HG02884 (cell line): ENCODE results near the gene RNF220.

Source experiments
- ATAC-seq: cut with Tn5 transposase; IDR thresholded peaks from one replicate; pipeline ENCODE4 v1.9.1; 2021; ENCODE audit warnings: mild to moderate bottlenecking, moderate library complexity; ENCODE audit not compliant: unreplicated experiment

The RNF220 gene

GRCh38 chr1:44519035-44519676 lies 114.1 kb downstream of the RNF220 start:
- ATAC-seq, result no peak

DNA sequence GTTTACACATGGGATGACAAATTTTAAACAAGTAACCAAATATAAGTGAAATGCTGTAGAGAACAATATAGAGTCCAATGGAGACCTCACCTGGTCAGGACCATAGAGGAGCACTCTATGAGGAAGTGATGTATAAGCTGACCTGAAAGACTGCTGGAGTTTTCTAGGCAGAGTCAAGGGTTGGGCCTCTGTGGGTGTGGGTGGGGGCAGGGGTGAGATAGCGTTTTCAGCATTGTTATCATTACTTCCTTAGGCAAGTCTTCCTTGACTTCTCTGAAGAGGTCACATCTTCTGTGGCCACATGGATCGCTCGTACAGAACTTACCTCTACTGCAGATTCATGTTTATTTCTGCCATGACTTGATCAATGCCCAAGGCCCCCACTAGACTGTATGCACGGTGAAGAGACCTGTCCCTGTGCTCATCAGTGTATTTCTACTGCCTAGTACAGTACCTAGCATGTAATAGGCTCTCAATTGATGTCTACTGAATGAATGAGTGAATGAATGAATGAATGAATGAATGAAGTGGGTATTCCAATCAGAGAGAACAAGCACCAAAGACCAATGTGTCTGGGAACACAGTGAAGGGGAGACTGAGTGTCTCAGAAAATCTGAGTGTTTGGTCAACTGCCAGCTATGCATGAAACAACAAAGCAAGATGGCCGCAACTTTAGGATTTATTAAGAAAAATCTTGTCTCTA lies 116.5 kb downstream of the RNF220 start:
- no peak for ATAC-seq

- ATAC-seq, result no peak
These were observed 118.8 kb downstream of the RNF220 start for GRCh38 chr1:44523593-44524591.

DNA sequence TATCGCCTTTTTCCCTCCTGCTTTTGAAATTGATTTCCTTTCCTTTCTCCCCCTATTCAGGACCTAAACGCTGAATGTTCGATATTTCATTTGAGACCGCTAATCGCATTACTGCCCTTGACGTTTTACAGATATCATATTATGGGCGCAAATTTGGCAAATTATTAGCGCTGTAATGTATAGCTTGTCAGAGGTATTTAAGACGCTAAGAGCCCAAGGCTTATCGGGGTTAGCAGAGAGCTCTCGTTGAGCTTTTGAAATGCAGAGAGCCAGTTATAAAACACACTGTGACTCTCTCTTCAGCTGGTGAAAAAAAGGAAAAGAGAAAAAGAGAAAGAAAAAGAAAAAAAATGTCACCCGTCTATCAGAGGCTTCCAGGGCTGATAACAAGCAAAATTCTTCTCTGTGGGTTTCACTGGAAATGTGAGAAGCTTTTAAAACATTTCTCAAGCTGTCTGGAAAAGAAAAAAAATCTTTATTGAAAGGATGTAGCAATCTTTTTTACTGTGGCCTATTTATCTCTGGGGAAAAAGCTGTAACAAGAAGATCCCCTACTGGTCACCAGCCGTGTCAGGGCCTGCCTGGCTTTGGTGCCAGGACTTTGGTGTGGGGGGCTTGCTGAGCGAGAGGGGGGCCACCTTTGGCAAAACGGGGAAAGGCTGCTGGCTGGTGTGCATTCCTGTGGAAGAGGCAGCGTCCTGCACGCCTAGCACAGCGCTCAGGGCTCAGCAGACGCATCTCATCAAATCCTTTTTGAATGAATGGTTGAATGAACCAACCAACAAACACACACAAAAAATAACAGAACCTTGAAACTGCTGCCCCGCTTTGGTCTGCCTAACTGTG lies 119.8 kb downstream of the RNF220 start:
- no peak for ATAC-seq

DNA sequence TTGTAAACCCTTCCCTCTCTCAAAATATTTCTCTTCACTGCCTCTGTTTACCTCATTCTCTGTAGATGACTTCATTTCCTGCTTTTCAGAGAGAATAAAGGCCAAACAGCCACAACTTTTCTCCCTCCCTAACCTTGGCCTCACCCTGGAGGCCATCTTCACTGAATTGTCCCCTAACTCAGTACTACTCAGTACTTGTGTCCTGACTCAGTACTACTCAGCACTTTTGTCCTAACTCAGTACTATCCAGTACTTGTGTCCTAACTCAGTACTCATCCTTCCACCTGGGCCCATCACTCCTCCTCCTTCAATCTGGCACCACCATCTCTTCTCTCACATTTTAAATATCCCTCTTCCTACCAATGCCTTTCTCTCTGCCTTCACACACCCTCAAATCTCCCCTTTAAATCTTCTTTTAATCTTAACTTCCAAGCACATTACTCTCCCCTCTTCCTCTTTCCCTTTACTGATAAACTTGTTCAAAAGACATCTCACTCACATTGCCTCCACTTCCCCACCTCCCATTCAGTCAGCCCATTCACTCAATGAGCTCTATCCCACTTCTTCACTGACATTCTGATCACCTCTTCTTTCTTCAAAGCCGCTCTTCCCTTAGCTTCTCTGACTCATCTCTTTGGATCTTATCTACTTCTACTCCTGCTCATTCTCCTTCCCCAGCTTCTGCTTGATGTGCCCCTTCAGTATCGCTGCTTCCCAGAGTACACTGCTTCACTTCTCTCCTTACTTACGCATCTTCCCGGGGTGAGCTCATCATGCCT lies 121.4 kb downstream of the RNF220 start:
- no peak for ATAC-seq

DNA sequence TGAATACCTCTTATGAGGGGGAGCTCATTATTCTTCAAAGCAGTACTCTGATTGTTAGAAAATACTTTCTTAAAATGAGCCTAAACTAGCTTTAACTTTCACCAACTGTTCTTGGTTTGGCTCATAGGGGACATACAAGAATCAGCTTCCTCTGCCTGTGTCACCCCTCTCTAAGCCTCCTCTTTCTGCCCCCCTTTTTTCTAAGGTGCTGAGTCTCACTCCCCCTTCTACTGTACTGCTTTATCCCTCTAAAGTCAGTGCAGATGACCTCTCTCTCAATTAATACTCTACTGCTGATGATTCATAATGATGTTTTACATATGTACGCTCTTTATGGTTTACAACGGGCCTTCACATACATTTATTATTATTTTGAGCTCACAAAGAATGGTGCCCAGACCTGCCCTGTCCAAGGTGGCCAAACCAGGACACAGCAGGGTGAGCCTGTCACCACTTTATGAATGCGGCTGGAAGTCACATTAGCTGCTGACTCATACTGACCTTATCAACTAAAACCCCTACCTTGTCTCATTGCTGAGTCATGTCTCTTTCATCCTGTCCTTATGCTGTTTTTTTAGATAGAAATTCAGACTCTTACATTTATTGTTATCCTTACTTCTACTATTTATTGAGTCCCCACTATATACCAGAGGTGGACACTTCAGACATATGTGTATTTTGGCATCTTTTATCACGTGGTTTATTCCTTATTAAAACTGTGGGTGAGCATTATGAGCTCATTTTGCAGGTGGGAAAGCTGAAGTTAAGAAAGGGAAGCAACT lies 126.9 kb downstream of the RNF220 start:
- no peak for ATAC-seq

DNA sequence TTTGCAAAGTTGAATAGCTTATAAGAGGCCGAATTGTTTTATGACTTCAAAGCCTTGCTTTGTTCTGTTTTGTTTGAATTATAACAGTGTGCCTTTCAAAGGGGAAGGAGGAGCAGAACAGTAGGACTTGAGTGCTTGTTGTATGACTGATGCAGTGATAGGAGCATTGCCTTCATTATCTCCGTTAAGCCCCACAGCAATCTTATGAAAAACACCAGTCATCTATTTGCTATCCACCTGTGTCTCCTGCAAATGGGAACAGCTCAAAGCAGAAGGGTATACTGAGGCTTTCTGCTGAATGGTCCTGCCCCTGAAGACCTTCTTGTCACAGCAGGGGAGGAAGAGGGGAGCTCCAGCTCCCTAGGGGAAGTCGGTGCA lies 127.5 kb downstream of the RNF220 start:
- ATAC-seq, result no peak

DNA sequence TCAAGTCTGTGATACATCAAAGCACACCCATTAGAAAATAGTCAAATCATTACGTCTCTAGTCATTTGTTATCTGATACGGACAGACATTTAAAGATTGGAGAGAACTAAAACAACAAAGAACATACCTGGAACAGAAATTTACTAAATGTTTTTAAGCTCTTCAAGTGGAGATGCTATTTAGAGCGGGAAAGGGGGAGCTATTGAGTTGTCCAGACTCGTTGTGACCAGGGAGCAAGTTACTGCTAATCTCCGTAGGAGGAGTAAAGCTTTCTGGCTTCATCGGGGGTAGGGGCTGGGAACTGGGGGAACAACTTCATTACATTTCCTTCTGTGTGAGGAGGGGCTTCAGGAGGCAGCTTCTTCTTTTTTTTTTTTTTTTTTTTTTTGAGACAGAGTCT lies 129.7 kb downstream of the RNF220 start:
- ATAC-seq, result no peak

GRCh38 chr1:44536357-44537209 lies 131.5 kb downstream of the RNF220 start:
- ATAC-seq, result no peak

DNA sequence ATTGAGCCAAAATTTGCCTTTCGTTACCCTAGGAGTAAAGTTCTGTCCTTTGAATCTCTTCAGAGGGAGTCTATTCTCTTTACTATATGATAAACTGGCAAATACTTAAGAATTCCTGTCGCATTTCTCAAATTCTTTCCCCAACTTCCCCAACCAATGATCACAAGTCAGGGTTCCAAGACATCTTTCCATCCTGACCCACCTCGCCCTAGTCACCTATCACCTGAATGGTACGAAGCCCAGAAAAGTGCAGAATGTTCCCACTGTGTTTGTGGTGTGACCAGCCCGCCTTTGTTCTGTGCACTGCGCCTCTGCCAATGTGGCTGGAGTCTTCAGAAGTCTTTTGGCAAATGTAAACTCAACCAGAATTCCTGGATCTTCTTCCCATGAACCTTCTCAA lies 132.5 kb downstream of the RNF220 start:
- no peak for ATAC-seq

- ATAC-seq, result no peak
These were observed 132.9 kb downstream of the RNF220 start for GRCh38 chr1:44537956-44538355.

DNA sequence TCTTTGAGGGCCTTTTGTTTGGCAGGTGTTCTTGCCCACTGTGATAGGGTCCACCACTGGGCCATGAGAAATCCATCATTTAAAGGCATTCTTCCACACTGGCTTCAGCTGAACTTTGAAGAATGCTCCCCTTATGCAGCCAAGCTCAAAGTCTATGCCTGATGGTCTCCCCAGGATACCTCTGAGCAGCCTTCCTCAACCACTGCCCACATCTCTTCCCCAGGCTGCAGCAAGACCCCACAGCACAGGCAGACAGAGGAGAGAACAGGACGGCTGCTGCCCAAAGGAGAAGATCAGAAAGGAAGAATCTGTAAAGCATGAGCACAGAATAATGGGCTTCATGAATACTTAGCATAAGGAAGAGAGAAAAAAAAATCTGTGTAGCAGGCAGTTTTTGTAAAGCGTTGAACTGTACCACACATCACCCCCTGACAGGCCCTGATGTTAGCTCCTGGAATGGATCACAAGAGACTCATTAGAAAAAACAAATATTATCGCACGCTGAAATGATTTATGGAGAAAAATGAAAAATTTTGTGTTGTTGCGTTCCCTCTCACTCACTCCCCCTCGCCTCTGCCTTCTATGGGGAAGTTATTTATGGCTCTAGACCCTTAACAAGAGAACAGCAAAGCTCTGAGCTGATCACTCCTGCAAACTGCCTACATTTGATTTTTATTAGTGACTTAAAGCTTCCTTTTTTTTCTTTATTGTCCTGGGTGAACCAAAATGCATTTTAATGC lies 135.1 kb downstream of the RNF220 start:
- ATAC-seq, result no peak

DNA sequence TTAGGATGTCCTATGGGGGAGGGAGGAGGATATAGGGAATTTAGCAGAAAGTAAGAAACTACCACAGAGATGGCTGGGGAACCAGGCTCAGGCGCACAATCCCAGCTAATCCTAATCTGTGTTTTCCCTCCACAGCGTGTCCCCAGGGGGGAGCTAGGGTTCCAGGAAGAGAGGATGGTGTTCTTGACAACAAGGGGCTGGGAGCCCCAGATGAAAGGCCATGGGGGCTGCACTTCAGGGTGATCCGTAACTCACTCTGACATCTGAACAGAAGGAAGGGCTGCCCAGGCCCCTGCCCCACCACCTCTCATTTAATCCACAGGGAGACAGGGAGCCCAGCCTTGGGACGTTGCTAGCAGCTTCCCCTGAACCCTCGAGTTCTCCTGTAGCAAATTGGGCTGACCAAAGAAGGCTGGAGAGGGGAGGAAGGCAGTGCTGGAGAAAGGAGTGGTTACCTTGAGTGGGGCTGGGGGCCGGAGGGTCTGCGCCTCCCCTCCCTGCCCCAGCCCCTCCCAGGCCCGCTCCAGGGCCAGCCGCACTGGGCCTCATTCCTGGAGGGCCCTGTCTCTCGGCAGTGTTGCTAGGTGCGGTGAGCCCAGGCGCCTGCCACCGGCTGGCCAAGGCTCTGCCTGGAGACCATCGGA lies 137.5 kb downstream of the RNF220 start:
- no peak for ATAC-seq

- no peak for ATAC-seq
These were observed 138.1 kb downstream of the RNF220 start for GRCh38 chr1:44543064-44543744.

DNA sequence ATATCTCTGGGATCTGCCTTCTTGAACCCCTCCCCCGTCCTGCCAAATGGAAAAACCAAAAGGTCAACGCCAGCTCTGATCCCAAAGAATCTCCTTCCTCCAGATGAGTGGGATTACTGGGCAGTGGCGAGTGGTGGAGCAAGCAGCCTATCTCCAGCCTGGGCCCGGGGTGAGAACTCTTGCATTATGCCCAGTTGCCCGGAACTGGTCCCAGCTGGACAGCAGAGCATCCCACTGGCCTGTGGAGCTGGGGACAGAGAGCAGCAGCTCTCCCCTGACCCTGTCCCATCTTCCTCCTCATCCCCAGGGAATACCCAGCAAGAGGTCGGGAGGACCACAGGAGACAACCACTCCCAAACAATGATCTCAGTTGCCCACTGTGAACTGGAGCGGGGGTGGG lies 138.7 kb downstream of the RNF220 start:
- no peak for ATAC-seq

- ATAC-seq, result no peak
These were observed 139.9 kb downstream of the RNF220 start for GRCh38 chr1:44544960-44545359.
